HFFc6 (cell line): ENCODE results near the gene WWC1. TPM values are rescaled to one million over a fixed set of nuclear protein-coding genes. Genes with fewer than 3 reads are reported as not detected.

Experiments
- DNase-seq: peaks from one replicate; pipeline ENCODE4 v3.0.0-alpha.2; 2018
- H3K27ac Mint-ChIP-seq: 2 replicates; pipeline ENCODE4 v1.8.0; 2020; ENCODE audit warnings: mild to moderate bottlenecking, mixed read lengths
- H3K27me3 Mint-ChIP-seq: 2 replicates; pipeline ENCODE4 v1.8.0; 2021; ENCODE audit warnings: mild to moderate bottlenecking, moderate library complexity, mixed read lengths; ENCODE audit not compliant: insufficient read depth
- H3K36me3 Mint-ChIP-seq: 2 replicates; pipeline ENCODE4 v1.8.0; 2021; ENCODE audit warnings: low read depth, mixed read lengths
- H3K4me1 Mint-ChIP-seq: 2 replicates; pipeline ENCODE4 v1.8.0; 2020; ENCODE audit warnings: low read depth, mixed read lengths
- H3K4me3 Mint-ChIP-seq: 2 replicates; pipeline ENCODE4 v1.8.0; 2020; ENCODE audit warnings: mild to moderate bottlenecking, moderate library complexity, mixed read lengths
- H3K9me3 Mint-ChIP-seq: 2 replicates; pipeline ENCODE4 v1.8.0; 2020; ENCODE audit warnings: mild to moderate bottlenecking, mixed read lengths
- total RNA-seq, 6 experiments: library from RNA; stranded (reverse); fragmentation: NEBNext Ultra II Directional; extraction: Animal tissue kit (Norgen Biotek cat#: 25700); gene quantifications; 2 replicates in 1 of 6; 3 replicates in 5 of 6; pipeline ENCODE4 v1.2.3, GENCODE V29; 2021
- TF ChIP-seq, protein P1 (sequence below): fragments of 200-600 bp; sonication (generic); IDR thresholded peaks from 2 replicates; pipeline ENCODE4 v1.5.0; 2021; ENCODE audit warnings: antibody characterized with exemption, mild to moderate bottlenecking

WWC1 gene
- total RNA-seq, 6 experiments from 2014 or later: 3.3 to 8.4 (median 7.2) TPM

DNA sequence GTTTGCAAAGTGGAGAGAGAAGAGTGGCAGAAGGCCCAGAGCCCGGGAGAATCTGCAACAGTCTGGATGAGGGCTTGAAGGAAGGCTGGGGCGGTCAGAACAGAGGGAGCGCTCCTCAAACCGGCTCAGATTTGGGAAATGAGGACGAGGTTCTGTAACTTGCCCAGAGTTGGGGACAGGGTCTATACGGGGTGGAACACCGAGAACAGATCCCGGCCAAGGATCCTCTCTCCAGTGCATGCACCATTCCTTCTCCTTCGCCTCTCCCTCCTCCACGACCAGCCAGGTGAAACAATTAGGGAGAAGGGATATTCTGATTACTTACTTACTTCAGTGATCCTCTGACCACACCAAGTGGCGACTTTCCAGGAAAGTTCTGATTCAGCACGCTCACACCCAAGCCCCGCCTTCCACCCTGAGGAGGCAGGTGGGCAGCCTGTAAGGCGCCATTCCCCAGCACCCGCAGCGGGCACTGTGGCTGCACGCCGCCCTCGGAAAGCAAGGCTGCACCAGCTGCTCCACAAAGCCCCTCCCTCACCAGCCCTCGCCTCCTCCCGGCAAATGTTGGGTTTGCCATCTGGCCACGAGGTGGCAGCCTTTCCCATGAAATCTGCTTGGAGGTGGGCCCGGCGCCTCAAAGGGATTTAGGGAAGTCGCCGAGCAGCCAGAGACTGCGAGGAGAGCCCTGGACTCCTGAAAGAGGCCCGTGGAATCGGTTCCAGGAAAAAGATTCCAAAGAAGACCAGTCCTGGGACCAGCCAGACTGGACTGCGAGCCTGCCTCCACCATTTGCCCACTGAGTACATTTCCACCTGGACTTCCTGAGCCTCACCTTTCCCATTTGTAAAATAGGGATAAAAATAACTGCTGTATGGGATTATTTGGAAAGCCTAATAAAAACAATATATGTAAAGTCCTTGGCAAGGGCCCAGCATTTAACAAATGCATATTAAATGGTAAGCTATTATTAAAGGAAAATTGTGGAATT is 22.2 kb upstream of the WWC1 start:
- Mint-ChIP-seq H3K4me3 (peak overlapping the region; percentile 84), H3K27ac (no peak overlapping the region; the same call in 1 of the 2 replicates), H3K4me1 (peaks cover 28% of the 10 kb centered on the region), H3K9me3 (no peaks in the 10 kb centered on the region), H3K27me3 (peaks cover 18% of the 10 kb centered on the region), H3K36me3 (no peaks in the 10 kb centered on the region)
- TF ChIP-seq, protein P1, sequence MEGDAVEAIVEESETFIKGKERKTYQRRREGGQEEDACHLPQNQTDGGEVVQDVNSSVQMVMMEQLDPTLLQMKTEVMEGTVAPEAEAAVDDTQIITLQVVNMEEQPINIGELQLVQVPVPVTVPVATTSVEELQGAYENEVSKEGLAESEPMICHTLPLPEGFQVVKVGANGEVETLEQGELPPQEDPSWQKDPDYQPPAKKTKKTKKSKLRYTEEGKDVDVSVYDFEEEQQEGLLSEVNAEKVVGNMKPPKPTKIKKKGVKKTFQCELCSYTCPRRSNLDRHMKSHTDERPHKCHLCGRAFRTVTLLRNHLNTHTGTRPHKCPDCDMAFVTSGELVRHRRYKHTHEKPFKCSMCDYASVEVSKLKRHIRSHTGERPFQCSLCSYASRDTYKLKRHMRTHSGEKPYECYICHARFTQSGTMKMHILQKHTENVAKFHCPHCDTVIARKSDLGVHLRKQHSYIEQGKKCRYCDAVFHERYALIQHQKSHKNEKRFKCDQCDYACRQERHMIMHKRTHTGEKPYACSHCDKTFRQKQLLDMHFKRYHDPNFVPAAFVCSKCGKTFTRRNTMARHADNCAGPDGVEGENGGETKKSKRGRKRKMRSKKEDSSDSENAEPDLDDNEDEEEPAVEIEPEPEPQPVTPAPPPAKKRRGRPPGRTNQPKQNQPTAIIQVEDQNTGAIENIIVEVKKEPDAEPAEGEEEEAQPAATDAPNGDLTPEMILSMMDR: peak; percentile 98
- peak; percentile 73 for DNase-seq

DNA sequence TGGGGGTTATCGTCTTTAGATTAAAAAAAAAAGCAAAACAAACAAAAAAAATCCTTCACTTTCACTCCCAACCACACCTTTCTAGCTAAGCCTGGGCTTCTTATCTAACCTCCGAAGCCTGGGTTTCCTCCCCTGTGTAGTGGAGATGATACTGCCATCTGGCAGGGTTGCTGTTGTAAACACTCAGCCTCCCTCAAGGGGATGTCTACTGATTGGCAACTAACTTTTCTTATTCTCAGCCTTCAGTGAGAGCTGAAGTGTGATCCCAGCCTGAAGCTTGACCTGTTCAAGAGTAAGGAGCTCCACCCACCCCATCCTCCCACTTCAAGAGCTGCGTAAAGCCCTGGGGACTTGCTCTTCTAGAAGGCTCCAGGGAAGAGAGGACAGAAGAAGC is 21.5 kb upstream of the WWC1 start:
- Mint-ChIP-seq H3K4me1 (peaks cover 28% of the 10 kb centered on the region), H3K9me3 (no peaks in the 10 kb centered on the region), H3K27me3 (peaks cover 18% of the 10 kb centered on the region), H3K27ac (no peak overlapping the region), H3K36me3 (no peaks in the 10 kb centered on the region), H3K4me3 (peak overlapping the region; percentile 84)
- DNase-seq: no peak
- TF ChIP-seq, protein P1: no peak

DNA sequence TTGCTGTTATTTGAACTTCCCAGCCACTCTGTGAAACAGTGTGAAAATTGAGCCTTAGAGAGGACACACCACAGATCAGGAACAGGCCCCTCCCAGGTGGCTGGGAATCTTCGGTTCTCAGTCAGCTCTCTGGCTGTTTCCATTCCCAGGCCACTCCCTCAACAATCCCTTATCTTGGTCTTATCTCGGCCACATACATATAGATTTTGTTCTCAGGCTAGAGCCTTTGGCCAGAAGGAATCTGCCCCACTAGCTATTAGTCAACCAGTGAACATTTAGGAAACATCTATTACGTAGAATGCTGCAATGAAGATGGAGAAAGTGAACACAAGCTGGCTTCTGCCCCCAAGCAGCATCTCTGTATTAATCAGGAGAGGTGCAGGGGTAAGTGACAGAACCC is 21.0 kb upstream of the WWC1 start:
- H3K27ac Mint-ChIP-seq: no peak overlapping the region
- DNase-seq: peak; percentile 33
- H3K27me3 Mint-ChIP-seq: peaks cover 18% of the 10 kb centered on the region
- TF ChIP-seq, protein P1: no peak
- no peak overlapping the region; the same call in 1 of the 2 replicates for H3K4me3 Mint-ChIP-seq
- H3K36me3 Mint-ChIP-seq: no peaks in the 10 kb centered on the region
- H3K4me1 Mint-ChIP-seq: peaks cover 28% of the 10 kb centered on the region
- no peaks in the 10 kb centered on the region for H3K9me3 Mint-ChIP-seq

DNA sequence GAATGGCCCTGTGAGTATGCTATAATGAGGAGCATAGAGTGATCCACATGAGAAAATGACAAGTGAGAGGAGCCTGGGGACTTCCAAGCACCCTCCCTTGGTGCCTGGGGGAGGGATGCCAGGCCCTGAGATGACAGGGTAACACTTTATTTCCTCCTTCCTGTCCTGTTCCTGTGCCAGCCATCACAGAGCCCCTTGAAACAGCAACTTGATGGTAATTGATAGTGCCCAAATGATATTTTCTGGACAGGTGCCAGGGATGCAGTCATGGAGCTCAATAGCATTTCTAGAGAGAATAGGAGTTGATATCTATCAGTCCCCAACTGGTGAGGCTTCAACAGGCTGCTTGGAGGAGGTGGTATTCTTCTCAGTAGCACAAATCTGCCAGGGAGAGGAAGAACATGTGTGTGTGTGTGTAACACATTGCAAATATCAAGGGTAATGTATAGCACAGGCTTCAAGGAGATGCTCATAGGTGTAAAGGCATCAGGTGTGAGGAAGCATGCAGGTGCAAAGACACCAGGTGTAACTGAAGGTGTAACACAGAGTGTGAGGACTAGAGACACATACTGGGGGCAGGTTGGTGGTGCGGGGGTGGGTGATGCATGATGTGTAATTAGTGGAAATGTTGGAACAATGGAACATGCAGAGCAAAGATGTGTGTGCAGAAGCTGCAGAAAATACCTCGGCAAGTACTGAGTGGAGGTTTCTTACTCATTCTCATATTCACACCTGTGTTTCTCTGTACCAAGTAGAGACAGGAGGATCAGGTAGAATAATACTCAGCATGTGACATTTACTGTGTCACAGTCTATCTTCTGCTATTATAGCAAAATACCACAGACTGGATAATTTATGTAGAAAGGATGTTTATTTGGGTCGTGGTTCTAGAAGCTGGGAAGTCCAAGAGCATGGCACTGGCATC is 18.1 kb upstream of the WWC1 start:
- TF ChIP-seq, protein P1: no peak
- peaks cover 25% of the 10 kb centered on the region for H3K27me3 Mint-ChIP-seq
- H3K27ac Mint-ChIP-seq: no peak overlapping the region

DNA sequence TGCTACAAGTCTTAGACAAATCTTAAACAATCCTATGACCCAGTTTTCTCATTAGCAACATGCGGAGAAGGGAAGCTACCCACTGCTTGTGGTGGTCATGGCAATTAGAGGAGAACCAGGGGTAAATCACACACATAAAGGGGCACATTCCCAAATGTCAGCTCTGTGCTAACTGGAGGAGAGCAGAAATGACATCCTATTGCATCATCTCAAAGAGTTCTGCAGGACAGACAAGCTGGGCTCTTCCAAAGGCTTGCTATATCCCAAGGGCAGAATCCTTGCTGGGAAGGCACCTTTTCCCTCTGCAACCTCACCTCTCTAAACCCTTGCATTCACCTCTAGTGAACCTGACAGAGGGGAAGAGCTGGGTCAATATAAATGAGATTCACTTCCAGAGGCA is 17.0 kb upstream of the WWC1 start:
- DNase-seq: no peak
- TF ChIP-seq, protein P1: no peak
- Mint-ChIP-seq H3K27ac (no peak overlapping the region), H3K9me3 (no peaks in the 10 kb centered on the region), H3K36me3 (no peaks in the 10 kb centered on the region), H3K4me1 (peaks cover 16% of the 10 kb centered on the region), H3K27me3 (peaks cover 23% of the 10 kb centered on the region), H3K4me3 (no peak overlapping the region)

More for the DNA sequence above, 18.1 kb upstream of the WWC1 start:
- no peaks in the 10 kb centered on the region for H3K9me3 Mint-ChIP-seq
- DNase-seq: no peak
- peaks cover 27% of the 10 kb centered on the region for H3K4me1 Mint-ChIP-seq
- H3K36me3 Mint-ChIP-seq: no peaks in the 10 kb centered on the region
- H3K4me3 Mint-ChIP-seq: no peak overlapping the region
